Activated B cell treated with CpG ODN at 0.5 μM for 24 hours (primary cell): ENCODE results near the gene TCFL5. TPM values are rescaled to one million over a fixed set of nuclear protein-coding genes. Genes with fewer than 3 reads are reported as not detected.

Source experiments
- ATAC-seq: fragments of 200-7000 bp; cut with Tn5 transposase; one replicate; pipeline ENCODE4 v1.10.0; 2021; ENCODE audit warnings: low read depth, mild to moderate bottlenecking, moderate library complexity
- CTCF ChIA-PET: fragments of 350-600 bp; sonication (Branson Sonifier 250); formaldehyde crosslinking; loops from one replicate; lab custom pipeline; 2021; ENCODE audit warnings: antibody characterized with exemption; lab: Charles Lee
- POLR2A ChIA-PET: fragments of 350-600 bp; sonication (Branson Sonifier 250); formaldehyde crosslinking; loops from one replicate; lab custom pipeline; 2021; ENCODE audit warnings: antibody characterized with exemption; lab: Charles Lee
- DNase-seq: peaks from one replicate; pipeline ENCODE4 v3.0.0; 2022
- H3K27ac Mint-ChIP-seq: one replicate; pipeline ENCODE4 v1.8.0; 2020; ENCODE audit warnings: mixed read lengths
- H3K27me3 Mint-ChIP-seq: one replicate; pipeline ENCODE4 v1.8.0; 2021; ENCODE audit warnings: mixed read lengths
- H3K36me3 Mint-ChIP-seq: one replicate; pipeline ENCODE4 v1.8.0; 2021; ENCODE audit warnings: low read depth, mixed read lengths
- H3K4me1 Mint-ChIP-seq: one replicate; pipeline ENCODE4 v1.8.0; 2021; ENCODE audit warnings: mixed read lengths
- H3K4me3 Mint-ChIP-seq: one replicate; pipeline ENCODE4 v1.8.0; 2020; ENCODE audit warnings: mild to moderate bottlenecking, mixed read lengths
- H3K9me3 Mint-ChIP-seq: one replicate; pipeline ENCODE4 v1.8.0; 2020; ENCODE audit warnings: mixed read lengths
- intact Hi-C: fragments of 100-400 bp; cut with micrococcal nuclease; formaldehyde crosslinking; loops from one replicate; pipeline ENCODE4 v1.15.1; 2024
- total RNA-seq: library from RNA; stranded (reverse); gene quantifications from 2 replicates; pipeline ENCODE4 v1.2.3, GENCODE V29; 2022
- TF ChIP-seq, protein P1 (sequence below): fragments of 200-600 bp; IDR thresholded peaks from one replicate; pipeline ENCODE4 v1.8.0; 2022; ENCODE audit warnings: antibody characterized with exemption, mild to moderate bottlenecking

Gene TCFL5
- total RNA-seq, 1 donor from 2014 or later: 54.5 TPM

DNA sequence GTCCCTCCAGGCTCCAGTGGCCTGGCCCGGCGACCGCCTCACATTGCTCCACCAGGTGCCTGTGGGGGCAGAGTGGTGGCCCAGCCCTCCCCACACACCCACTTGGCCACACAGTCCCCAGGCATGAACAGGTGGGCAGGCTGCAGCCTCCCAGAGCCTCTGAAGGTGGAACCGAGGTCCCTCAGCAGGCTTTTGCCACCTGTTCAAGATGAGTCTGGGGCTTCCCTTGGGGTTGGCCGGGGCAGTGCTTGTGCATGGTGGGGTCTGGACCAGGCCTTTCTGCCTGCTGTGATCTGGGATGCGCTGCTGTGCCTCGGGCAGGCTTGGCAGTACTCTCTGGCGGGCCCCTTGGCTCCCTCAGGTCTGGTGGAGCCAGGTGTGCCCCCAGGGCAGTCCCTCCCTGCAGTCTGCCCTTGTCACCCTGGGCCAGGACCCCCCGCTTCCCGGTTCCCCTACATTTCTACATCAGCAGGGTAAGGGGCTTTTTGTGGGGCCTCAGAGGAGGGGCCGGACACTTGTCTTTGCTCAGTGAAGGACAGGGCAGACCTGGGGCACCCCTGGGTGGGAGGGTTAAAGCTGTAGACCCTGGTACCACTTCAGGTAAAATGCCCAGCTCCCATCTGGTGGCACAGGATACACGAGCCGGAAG, 47.4 kb downstream of the TCFL5 start:
- DNase-seq: no peak
- intact Hi-C loops: no loop called here
- ATAC-seq: no peak
- H3K27ac Mint-ChIP-seq: no peak overlapping the region
- H3K4me3 Mint-ChIP-seq: no peak overlapping the region
- no peaks in the 10 kb centered on the region for H3K9me3 Mint-ChIP-seq
- peaks cover 16% of the 10 kb centered on the region for H3K4me1 Mint-ChIP-seq
- ChIA-PET POLR2A (interaction anchor here (0.9 to 1.6 kb wide), 2 partner anchors 11 to 407 kb away, joined by 3 to 8 read pairs; partner anchors contain the start of gene CABLES2), CTCF (interaction anchor here (0.6 to 1.1 kb wide), 2 partner anchors 69 to 86 kb away, joined by 3 to 4 read pairs; no protein-coding TSS in a partner anchor)
- TF ChIP-seq, protein P1, sequence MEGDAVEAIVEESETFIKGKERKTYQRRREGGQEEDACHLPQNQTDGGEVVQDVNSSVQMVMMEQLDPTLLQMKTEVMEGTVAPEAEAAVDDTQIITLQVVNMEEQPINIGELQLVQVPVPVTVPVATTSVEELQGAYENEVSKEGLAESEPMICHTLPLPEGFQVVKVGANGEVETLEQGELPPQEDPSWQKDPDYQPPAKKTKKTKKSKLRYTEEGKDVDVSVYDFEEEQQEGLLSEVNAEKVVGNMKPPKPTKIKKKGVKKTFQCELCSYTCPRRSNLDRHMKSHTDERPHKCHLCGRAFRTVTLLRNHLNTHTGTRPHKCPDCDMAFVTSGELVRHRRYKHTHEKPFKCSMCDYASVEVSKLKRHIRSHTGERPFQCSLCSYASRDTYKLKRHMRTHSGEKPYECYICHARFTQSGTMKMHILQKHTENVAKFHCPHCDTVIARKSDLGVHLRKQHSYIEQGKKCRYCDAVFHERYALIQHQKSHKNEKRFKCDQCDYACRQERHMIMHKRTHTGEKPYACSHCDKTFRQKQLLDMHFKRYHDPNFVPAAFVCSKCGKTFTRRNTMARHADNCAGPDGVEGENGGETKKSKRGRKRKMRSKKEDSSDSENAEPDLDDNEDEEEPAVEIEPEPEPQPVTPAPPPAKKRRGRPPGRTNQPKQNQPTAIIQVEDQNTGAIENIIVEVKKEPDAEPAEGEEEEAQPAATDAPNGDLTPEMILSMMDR: no peak
- peaks cover 20% of the 10 kb centered on the region for H3K27me3 Mint-ChIP-seq
- H3K36me3 Mint-ChIP-seq: peaks cover 33% of the 10 kb centered on the region

DNA sequence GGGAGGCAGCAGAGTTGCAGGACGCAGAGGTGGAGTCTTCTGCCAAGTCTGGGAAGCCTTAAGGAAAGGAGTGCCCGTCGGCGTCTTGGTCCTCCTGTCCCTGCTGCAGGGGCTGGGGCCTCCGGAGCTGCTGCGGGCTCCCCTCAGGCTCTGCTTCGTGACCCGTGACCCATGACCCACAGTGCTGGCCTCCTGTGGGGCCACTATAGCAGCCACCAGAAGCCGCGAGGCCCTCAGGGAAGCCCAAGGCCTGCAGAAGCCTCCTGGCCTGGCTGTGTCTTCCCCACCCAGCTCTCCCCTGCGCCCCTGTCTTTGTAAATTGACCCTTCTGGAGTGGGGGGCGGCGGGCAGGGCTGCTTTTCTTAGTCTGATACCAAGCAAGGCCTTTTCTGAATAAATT, 48.0 kb downstream of the TCFL5 start:
- TF ChIP-seq, protein P1: no peak
- Mint-ChIP-seq H3K27me3 (peaks cover 20% of the 10 kb centered on the region), H3K4me1 (peaks cover 16% of the 10 kb centered on the region), H3K9me3 (no peaks in the 10 kb centered on the region), H3K4me3 (no peak overlapping the region), H3K36me3 (peaks cover 36% of the 10 kb centered on the region), H3K27ac (no peak overlapping the region)
- ChIA-PET CTCF (interaction anchor here (1.1 kb wide), 1 partner anchor 87 kb away, joined by 3 read pairs; no protein-coding TSS in a partner anchor), POLR2A (no interaction called here)
- ATAC-seq: no peak
- no peak for DNase-seq
- intact Hi-C loops: no loop called here

DNA sequence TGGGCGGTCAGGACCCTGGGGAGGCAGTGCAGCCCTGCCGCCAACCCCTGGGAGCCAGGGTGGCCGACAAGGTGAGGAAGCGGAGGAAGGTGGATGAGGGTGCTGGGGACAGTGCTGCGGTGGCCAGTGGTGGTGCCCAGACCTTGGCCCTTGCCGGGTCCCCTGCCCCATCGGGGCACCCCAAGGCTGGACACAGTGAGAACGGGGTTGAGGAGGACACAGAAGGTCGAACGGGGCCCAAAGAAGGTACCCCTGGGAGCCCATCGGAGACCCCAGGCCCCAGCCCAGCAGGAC, 48.8 kb downstream of the TCFL5 start:
- peaks cover 20% of the 10 kb centered on the region for H3K4me1 Mint-ChIP-seq
- H3K4me3 Mint-ChIP-seq: no peak overlapping the region
- intact Hi-C loops: no loop called here
- CTCF ChIA-PET: no interaction called here
- no peak overlapping the region for H3K27ac Mint-ChIP-seq
- H3K27me3 Mint-ChIP-seq: peaks cover 14% of the 10 kb centered on the region
- peaks cover 40% of the 10 kb centered on the region for H3K36me3 Mint-ChIP-seq
- DNase-seq (no peak), ATAC-seq (no peak)
- H3K9me3 Mint-ChIP-seq: no peaks in the 10 kb centered on the region
- POLR2A ChIA-PET: no interaction called here
- TF ChIP-seq, protein P1: no peak

DNA sequence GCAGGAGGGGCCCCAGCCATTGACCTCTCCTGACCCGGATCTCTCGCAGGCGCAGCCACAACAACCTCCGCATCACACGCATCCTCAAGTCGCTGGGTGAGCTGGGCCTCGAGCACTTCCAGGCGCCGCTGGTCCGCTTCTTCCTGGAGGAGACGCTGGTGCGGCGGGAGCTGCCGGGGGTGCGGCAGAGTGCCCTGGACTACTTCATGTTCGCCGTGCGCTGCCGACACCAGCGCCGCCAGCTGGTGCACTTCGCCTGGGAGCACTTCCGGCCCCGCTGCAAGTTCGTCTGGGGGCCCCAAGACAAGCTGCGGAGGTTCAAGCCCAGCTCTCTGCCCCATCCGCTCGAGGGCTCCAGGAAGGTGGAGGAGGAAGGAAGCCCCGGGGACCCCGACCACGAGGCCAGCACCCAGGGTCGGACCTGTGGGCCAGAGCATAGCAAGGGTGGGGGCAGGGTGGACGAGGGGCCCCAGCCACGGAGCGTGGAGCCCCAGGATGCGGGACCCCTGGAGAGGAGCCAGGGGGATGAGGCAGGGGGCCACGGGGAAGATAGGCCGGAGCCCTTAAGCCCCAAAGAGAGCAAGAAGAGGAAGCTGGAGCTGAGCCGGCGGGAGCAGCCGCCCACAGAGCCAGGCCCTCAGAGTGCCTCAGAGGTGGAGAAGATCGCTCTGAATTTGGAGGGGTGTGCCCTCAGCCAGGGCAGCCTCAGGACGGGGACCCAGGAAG, 49.3 kb downstream of the TCFL5 start:
- Mint-ChIP-seq H3K27ac (no peak overlapping the region), H3K36me3 (peaks cover 45% of the 10 kb centered on the region), H3K27me3 (peaks cover 12% of the 10 kb centered on the region), H3K4me3 (no peak overlapping the region), H3K9me3 (no peaks in the 10 kb centered on the region), H3K4me1 (peaks cover 23% of the 10 kb centered on the region)
- TF ChIP-seq, protein P1: no peak
- ChIA-PET CTCF (no interaction called here), POLR2A (no interaction called here)
- no peak for DNase-seq
- ATAC-seq: no peak
- intact Hi-C loops: no loop called here

DNA sequence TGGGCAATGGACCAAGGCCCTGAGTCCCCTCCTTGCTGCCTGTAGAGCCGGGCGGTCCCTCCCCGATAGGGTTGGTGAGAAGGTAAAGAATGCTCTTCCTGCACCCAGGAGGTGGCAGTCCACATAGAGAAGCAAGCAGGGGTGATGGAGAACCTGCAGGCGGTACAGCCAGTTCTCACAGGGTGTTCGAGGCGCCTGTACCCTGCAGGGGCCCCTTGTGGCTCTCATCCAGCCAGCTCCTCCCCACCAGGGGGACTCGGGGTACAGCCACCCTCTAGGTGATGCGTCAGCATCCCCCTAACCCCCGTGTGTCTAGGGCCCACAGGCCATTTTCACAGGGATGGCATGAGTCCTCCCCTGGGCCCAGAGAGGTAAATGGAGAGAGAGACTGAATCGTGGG, 49.9 kb downstream of the TCFL5 start:
- Mint-ChIP-seq H3K27ac (no peak overlapping the region), H3K9me3 (no peaks in the 10 kb centered on the region), H3K4me3 (no peak overlapping the region), H3K4me1 (peaks cover 28% of the 10 kb centered on the region), H3K36me3 (peaks cover 49% of the 10 kb centered on the region), H3K27me3 (peaks cover 12% of the 10 kb centered on the region)
- ATAC-seq: no peak
- DNase-seq: no peak
- intact Hi-C loops: no loop called here
- ChIA-PET POLR2A (no interaction called here), CTCF (interaction anchor here (1.0 kb wide), 1 partner anchor 11 kb away, joined by 3 read pairs; no protein-coding TSS in a partner anchor)
- TF ChIP-seq, protein P1: no peak
